Stimulated activated effector memory CD8-positive, alpha-beta T cell treated with anti-CD3 and anti-CD28 coated beads, Interleukin-12 subunit alpha, Interleukin-12 subunit beta, amount 100 ng/mL, for 72 hours (primary cell): Measurements from ENCODE around the gene SSR2.
A peak's percentile ranks its signal among the peaks of the same experiment; 100 is the strongest.

Experiments
- ATAC-seq: fragments of 150-1000 bp; cut with Tn5 transposase; 2 replicates; pipeline ENCODE4 v1.10.0; 2021
- DNase-seq, 2 donors: peaks; one replicate each; pipeline ENCODE4 v3.0.0; 2021 to 2022; ENCODE audit warnings: low spot score in 2 of 2
- H3K27ac Mint-ChIP-seq: one replicate; pipeline ENCODE4 v1.8.0; 2022; ENCODE audit warnings: mild to moderate bottlenecking, mixed read lengths
- H3K36me3 Mint-ChIP-seq: one replicate; pipeline ENCODE4 v1.8.0; 2022; ENCODE audit warnings: mild to moderate bottlenecking, mixed read lengths
- H3K4me1 Mint-ChIP-seq: one replicate; pipeline ENCODE4 v1.8.0; 2022; ENCODE audit warnings: mixed read lengths
- H3K4me3 Mint-ChIP-seq: one replicate; pipeline ENCODE4 v1.8.0; 2022; ENCODE audit warnings: mild to moderate bottlenecking, mixed read lengths
- H3K9me3 Mint-ChIP-seq: one replicate; pipeline ENCODE4 v1.8.0; 2022; ENCODE audit warnings: mixed read lengths

SSR2 gene

DNA sequence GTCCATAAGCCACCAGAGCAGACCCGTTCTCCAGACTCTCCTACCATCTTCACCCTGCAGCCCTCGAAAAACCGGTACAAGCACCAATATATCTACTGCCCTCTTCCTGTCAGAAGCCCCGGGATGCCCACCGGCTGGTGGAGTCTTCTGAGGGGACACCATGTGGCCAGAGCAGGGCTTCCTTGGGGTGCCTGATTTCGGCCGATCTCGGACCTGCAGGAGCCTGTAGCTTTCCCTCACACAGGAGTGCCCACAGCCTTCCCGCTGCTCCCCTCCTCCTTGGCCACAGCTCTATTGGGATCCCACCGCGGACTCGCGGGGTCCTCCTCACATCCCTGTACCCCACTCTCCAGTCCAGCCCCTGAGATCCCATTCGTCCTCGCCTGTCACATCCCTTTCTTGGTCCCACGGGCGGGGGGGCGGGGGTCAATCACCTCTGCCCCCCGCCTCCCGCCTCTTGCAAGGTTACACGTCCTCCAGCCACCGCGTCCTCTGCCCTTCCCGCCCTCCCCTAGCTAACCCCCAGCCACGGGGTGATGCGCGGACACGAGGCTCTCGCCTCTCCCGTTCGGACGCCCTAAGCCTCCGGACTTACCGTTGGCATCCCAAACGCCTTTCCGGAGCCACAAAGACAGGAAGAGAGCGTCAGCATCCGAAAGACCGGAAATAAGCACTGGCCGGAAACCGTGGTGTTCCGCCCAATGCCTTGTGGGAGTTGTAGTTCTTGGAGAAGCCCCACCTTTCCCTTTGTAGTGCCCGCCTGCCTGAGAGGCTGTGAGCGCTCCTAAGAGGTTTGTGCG lies at the start of gene SSR2:
Gene SSR2, minus strand, starts transcription at position 659 of the 800 bp plus-strand sequence. CDS start 784 bp downstream, outside the sequence.
- Mint-ChIP-seq H3K36me3 (peaks cover 55% of the 10 kb centered on the region), H3K4me3 (peak within 1 kb of the TSS; percentile 92), H3K27ac (peak within 1 kb of the TSS; percentile 94), H3K4me1 (peaks cover 24% of the 10 kb centered on the region), H3K9me3 (no peaks in the 10 kb centered on the region)
- DNase-seq (peak; percentile 64 to 87), ATAC-seq (peak; percentile 100)

DNA sequence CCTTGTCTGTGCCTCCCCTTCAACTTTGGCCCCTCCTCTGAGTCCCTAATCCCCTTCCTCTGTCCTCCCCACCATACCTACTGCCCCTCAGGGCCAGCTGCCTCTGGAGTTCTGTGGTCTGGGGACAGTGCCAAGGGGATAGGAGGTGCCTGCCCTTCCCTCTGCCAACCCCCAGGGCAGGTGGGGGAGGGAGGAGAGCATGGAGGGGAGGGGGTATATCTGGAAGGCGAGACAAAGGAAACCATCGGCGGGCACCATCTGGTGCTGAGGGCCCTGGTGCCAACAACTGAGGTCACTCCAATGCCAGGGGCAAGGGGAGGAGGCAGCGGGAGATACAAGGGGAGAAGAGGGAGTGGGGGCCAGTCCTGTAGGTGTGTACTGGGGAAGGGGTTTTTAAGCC lies 49.8 kb upstream of the SSR2 start:
- peak overlapping the region; percentile 74 for H3K27ac Mint-ChIP-seq
- no peak for ATAC-seq
- no peak for DNase-seq
- peaks cover 8% of the 10 kb centered on the region for H3K4me1 Mint-ChIP-seq
- H3K9me3 Mint-ChIP-seq, result no peaks in the 10 kb centered on the region
- no peaks in the 10 kb centered on the region for H3K36me3 Mint-ChIP-seq
- no peak overlapping the region for H3K4me3 Mint-ChIP-seq

DNA sequence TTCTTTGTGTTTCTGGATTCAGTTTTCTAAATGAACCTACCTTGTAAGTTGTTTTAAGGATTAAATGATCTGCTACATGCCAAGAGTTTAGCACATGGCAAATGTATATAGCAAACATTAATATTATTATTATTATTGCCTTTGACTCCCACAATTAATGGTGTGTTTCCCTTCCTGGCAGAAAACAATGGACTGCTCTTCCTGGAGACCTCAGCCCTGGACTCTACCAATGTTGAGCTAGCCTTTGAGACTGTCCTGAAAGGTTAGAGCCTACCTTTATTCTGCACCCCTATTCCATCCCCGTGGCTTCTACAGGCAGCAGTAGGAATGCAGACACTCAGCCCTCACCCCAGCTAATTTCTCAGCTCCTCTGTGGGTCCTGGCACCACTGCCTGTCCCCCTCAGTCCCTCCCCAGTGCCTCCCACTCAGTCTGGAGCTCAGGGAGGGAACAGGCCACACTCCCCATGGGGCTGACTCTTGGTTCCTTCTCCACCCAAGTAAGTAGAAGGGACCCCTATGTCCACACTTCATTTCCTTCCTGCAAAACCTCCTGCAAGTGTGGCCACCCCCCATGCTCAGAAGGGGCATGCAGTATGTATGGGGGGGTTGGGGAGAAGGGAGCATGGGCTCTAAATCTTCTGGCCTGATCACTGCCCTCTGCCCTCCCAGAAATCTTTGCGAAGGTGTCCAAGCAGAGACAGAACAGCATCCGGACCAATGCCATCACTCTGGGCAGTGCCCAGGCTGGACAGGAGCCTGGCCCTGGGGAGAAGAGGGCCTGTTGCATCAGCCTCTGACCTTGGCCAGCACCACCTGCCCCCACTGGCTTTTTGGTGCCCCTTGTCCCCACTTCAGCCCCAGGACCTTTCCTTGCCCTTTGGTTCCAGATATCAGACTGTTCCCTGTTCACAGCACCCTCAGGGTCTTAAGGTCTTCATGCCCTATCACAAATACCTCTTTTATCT lies 49.0 kb upstream of the SSR2 start:
- Mint-ChIP-seq H3K4me3 (no peak overlapping the region), H3K27ac (no peak overlapping the region), H3K4me1 (peaks cover 16% of the 10 kb centered on the region), H3K9me3 (no peaks in the 10 kb centered on the region), H3K36me3 (no peaks in the 10 kb centered on the region)
- no peak for DNase-seq
- ATAC-seq, result no peak

DNA sequence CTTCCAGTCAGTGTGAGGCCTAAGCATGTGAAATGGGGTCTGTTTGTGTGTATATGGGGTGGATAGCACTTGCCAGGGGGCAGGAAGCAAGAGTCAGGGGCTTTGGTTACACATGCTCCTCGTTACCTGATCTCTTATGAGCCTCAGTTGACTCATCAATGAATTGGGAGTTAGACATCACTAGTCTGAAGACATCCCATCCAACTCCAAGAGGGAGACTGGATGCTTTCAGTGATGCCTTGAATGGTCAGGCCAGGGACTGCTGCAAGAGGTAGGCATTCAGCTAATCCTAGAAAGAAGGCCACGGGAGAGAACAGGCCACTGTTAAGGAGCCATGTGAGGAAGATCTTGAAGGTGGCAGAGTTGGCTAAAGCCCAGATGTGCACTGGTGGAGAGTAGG lies 46.5 kb upstream of the SSR2 start:
- Mint-ChIP-seq H3K4me1 (peaks cover 19% of the 10 kb centered on the region), H3K4me3 (no peak overlapping the region), H3K9me3 (no peaks in the 10 kb centered on the region), H3K36me3 (no peaks in the 10 kb centered on the region), H3K27ac (no peak overlapping the region)
- DNase-seq (no peak), ATAC-seq (no peak)

DNA sequence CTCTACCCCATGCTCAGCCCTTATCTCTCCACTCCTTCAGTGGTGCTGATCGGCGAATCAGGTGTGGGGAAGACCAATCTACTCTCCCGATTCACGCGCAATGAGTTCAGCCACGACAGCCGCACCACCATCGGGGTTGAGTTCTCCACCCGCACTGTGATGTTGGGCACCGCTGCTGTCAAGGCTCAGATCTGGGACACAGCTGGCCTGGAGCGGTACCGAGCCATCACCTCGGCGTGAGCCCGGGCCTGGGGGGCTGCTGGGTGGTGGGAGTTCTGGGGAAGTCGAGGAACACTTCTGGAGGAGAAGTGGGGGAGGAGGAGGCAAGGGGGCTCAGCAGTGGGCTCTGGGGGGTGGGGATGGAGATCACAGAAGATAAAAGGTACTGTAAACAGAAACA lies 45.1 kb upstream of the SSR2 start:
- no peaks in the 10 kb centered on the region for H3K9me3 Mint-ChIP-seq
- peaks cover 24% of the 10 kb centered on the region for H3K4me1 Mint-ChIP-seq
- no peak overlapping the region for H3K27ac Mint-ChIP-seq

DNA sequence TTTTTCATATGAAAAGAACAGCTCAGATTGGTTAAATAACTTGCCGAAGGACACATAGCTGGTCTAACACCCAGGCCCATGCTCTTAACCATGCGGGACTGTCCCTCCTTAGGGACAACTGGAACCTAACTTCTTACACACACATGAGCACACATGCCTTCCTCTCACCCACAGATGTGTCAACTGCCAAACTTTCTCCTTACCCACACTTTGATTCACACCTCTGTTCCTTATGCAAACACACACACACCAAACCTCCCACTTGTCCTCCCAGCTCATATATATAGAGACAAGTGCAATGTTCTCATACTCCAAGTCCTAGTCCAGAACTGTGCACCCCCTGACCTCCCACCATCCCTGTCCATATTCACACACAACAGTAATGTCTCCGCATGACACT lies 44.5 kb upstream of the SSR2 start:
- Mint-ChIP-seq H3K4me3 (no peak overlapping the region), H3K36me3 (no peaks in the 10 kb centered on the region), H3K27ac (no peak overlapping the region), H3K4me1 (peaks cover 25% of the 10 kb centered on the region), H3K9me3 (no peaks in the 10 kb centered on the region)
- ATAC-seq (peak; percentile 81), DNase-seq (no peak)

More for the DNA sequence above, 45.1 kb upstream of the SSR2 start:
- DNase-seq, result no peak
- no peaks in the 10 kb centered on the region for H3K36me3 Mint-ChIP-seq
- no peak overlapping the region for H3K4me3 Mint-ChIP-seq
- no peak for ATAC-seq

DNA sequence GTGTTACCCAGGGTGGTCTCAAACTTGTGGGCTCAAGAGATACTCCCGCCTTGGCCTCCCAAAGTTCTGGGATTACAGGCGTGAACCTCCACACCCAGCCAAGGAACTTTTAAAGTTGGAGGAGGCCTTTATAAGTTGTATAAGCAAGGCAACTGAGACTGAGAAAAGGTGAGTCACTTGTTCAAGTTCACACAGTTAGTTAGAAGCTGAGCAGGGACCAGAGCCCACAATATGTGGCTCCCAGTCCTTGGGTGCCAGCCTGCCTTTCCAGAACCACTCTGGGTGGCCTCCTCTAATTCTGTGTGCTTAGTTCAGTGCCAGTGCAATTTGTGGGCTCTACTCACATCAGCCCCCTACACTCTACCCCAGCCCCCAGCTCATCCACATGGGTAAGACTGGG lies 43.9 kb upstream of the SSR2 start:
- peaks cover 25% of the 10 kb centered on the region for H3K4me1 Mint-ChIP-seq
- ATAC-seq (peak; percentile 72), DNase-seq (no peak)
- no peak overlapping the region for H3K4me3 Mint-ChIP-seq
- H3K27ac Mint-ChIP-seq, result no peak overlapping the region
- peaks cover 3% of the 10 kb centered on the region for H3K36me3 Mint-ChIP-seq
- H3K9me3 Mint-ChIP-seq, result no peaks in the 10 kb centered on the region

DNA sequence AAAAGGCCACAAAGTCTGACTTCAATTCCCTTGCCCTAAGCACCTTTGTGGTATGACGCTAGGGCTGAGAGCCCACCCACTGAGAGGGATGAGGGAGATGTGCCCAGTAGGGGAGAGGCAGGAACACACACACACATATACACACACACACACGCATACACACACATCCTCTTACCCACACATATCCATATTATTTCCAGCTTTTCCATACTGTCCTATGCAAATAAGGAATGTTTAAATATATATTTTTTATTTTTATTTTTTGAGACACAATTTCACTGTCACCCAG lies 43.2 kb upstream of the SSR2 start:
- DNase-seq, result no peak
- no peak for ATAC-seq
- H3K4me1 Mint-ChIP-seq, result peaks cover 25% of the 10 kb centered on the region
- H3K36me3 Mint-ChIP-seq, result peaks cover 9% of the 10 kb centered on the region
- no peak overlapping the region for H3K4me3 Mint-ChIP-seq
- no peaks in the 10 kb centered on the region for H3K9me3 Mint-ChIP-seq
- no peak overlapping the region for H3K27ac Mint-ChIP-seq

DNA sequence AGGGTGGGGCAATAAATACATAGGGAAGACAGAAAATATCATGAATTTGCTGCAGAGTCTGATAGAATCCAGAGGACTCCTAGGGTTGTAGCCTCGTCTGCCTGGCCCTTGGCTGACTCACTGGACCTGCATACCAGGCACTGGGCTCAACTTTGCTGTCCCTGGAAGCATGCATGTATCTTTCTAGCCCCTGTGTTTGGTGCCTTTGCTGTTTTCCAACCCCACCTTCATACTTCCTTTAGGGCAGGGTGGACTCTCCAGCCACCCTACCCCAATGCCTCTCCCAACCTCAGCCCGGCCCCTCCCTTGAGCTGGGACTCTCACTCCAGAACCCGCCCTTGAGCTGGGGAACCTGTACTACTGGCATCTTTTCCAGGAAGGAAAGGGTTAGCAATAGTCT lies 41.4 kb upstream of the SSR2 start:
- Mint-ChIP-seq H3K36me3 (peaks cover 24% of the 10 kb centered on the region), H3K9me3 (no peaks in the 10 kb centered on the region), H3K27ac (no peak overlapping the region), H3K4me1 (peaks cover 25% of the 10 kb centered on the region), H3K4me3 (no peak overlapping the region)
- DNase-seq (no peak), ATAC-seq (no peak)

DNA sequence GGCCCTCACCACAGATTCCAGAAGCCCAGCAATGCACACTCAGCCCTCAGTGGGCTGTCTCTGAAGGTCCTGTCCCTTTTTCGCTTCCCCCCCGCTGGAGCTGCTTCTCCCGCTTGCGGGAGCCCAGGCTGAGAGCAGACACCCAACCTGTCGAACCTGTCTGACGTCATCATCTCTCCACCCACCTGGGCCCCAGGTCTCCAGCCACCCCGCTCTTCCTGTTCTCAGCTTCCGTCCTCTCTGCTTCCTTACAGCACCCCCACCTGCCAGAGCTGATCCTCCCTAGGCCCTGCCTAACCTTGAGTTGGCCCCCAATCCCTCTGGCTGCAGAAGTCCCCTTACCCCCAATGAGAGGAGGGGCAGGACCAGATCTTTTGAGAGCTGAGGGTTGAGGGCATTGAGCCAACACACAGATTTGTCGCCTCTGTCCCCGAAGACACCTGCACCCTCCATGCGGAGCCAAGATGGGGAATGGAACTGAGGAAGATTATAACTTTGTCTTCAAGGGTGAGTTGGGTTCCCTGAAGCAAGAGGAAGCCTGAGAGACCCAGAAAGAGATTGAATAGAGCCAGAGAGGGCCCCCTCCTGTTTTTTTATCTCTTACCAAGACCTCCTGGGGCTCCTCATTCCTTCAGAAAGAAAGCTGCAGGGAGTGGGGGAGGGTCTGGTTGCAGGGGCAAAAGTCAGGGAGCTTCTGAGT lies 40.3 kb upstream of the SSR2 start, which contains the start of gene RAB25:
Gene RAB25, plus strand, starts transcription at position 224 of the 700 bp plus-strand sequence. Its CDS starts 241 bp downstream, at position 465.
- Mint-ChIP-seq H3K9me3 (no peaks in the 10 kb centered on the region), H3K27ac (peak within 1 kb of the TSS; percentile 52), H3K36me3 (peaks cover 35% of the 10 kb centered on the region), H3K4me3 (no peak within 1 kb of the TSS), H3K4me1 (peaks cover 23% of the 10 kb centered on the region)
- ATAC-seq (no peak), DNase-seq (no peak)

DNA sequence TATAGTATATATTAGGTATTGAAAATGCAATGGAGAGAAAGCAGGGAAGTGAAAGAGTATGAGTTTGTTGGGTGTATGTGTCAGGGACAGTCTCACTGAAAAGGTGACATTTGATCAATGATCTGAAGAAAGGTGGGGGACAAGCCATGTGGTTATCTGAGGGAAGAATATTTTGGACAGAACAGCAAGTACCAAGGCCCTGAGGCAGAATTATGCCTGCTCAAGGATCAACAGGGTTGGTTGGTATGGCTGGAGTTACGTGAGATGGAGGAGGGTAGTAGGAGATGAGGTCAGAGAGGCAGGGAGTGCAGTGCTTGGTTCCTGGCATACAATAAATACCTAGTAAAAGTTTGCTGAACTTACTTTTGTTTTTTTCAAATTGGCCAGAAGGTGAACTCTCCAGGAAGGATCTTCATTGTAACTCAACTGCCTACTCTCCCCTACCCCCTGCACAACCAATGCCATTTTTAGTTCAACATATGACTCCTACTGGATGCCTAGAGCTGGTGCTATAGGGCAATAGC lies 35.6 kb upstream of the SSR2 start:
- DNase-seq (no peak), ATAC-seq (no peak)
- no peak overlapping the region for H3K27ac Mint-ChIP-seq
- H3K9me3 Mint-ChIP-seq, result no peaks in the 10 kb centered on the region
- H3K36me3 Mint-ChIP-seq, result peaks cover 50% of the 10 kb centered on the region
- no peak overlapping the region for H3K4me3 Mint-ChIP-seq
- H3K4me1 Mint-ChIP-seq, result peaks cover 25% of the 10 kb centered on the region

DNA sequence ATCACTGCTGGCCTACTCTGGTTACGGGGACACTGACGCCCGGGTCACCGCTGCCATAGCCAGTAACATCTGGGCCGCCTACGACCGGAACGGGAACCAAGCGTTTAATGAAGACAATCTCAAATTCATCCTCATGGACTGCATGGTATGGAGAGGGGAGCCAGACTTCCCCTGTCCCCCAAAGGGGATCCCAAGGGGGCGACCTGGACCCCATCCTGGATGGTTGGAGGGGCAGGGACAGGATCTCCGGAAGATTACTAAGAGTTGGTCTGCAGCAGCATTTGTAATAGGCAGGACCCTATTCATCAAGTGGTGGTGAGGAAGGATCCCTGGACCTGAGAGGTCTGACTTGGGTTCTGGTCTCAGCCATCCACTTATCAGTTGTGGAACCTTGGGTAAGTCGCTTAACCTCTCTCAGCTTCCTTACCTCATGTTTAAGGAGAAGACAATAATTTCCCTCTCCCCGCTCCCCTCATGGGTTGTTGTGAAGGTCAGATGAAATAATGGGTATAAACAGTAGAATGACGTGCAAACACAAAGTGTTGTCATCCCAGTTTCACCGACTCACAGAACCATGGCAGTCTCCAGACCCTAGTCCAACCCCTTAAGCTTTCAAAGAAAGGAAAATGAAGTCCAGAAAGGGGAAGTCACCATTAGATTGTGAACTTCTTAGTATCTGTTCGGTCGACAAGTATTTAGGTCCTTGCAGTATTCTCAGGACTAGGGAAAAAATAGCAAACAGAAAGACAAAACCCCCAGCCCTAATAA lies 34.7 kb upstream of the SSR2 start:
- DNase-seq (no peak), ATAC-seq (no peak)

DNA sequence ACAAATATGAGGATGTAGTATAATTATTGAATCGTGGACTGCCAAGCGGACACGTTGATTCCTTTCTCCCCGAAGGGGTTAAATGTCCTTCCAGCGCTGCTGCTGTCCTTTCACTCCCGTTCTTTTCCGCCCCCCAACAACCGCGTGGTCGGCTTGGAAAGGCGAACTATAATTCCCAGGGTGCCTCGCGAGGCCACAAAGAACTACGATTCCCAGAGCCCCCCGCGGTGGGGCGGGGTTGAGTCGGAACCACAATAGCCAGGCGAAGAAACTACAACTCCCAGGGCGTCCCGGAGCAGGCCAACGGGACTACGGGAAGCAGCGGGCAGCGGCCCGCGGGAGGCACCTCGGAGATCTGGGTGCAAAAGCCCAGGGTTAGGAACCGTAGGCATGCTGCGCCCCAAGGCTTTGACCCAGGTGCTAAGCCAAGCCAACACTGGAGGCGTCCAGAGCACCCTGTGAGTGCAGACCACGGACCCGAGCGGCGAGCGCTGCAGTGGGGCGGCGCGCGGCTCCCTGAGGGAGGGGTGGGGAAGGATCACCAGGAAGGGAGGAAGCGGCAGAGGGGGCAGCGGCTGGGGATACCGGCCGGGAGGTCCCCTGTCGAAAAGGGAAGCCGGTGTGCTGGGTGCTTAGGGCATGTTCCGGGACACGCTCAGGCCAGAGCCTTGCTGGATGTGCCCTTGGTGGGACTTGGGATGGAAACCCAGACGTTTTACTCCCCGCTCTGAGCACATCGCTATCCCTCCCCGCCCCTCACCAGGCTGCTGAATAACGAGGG lies 33.9 kb upstream of the SSR2 start, which contains the start of gene LAMTOR2:
Gene LAMTOR2, plus strand, starts transcription at position 283 of the 781 bp plus-strand sequence. Its CDS starts 108 bp downstream, at position 391.
- Mint-ChIP-seq H3K4me1 (peaks cover 25% of the 10 kb centered on the region), H3K36me3 (peaks cover 53% of the 10 kb centered on the region), H3K4me3 (peak within 1 kb of the TSS; percentile 97), H3K9me3 (no peaks in the 10 kb centered on the region), H3K27ac (peak within 1 kb of the TSS; percentile 91)
- ATAC-seq, result peak; percentile 83
- peak; percentile 92 to 98 for DNase-seq

More for the DNA sequence above, 34.7 kb upstream of the SSR2 start:
- Mint-ChIP-seq H3K9me3 (no peaks in the 10 kb centered on the region), H3K4me1 (peaks cover 19% of the 10 kb centered on the region), H3K36me3 (peaks cover 50% of the 10 kb centered on the region), H3K27ac (peak overlapping the region; percentile 91), H3K4me3 (peak overlapping the region; percentile 97)
